Stimulated activated CD8-positive, alpha-beta memory T cell treated with anti-CD3 and anti-CD28 coated beads, Interleukin-15, amount 100 ng/mL, for 48 hours (primary cell): ENCODE results near the gene NUTM1.
A peak's percentile ranks its signal among the peaks of the same experiment; 100 is the strongest.
"Not testable (repeated sequence)": the region's sequence is repeated elsewhere in the genome, so short reads cannot be mapped to it uniquely, and the experiment has no call there.

Experiments used
- DNase-seq, 2 donors: peaks; one replicate each; pipeline ENCODE4 v3.0.0-alpha.2; 2020; ENCODE audit warnings: low read depth in 2 of 2

The NUTM1 gene

DNA sequence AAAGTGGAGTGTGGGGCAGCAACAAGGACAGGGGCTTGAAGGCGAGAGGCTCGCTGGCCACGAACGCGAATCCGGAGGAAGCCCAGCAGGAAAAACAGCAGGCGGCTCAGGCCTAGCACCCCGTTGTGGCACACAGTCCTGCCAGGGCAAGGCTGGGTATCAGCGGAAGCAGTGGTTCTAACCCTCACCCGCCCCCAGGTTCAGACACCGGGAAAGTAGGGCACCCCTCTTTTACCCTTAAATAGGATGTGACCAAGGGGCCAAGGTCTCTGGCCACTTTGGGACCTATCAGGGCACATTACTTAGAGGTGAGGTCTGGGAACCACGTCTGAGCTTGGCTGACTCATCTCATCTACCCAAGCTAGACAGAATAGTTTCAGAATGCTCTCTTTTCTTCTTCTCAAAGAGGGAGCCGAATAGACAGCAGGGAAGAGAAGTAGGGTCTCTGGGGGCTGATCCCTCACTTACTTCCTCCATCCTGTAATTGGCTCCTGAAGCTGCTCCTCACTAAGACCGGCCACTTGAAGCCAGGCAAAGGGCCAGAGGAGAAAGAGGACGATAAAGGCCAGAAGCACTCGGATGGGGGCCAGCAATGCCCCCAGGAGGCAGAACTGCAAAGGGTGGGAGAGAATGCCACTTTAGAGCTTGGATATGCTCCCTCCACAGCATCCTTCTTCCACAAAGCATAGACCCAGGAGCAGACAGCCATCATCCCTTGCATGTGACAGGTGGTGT, 22.1 kb downstream of the NUTM1 start:
- DNase-seq, result no peak

DNA sequence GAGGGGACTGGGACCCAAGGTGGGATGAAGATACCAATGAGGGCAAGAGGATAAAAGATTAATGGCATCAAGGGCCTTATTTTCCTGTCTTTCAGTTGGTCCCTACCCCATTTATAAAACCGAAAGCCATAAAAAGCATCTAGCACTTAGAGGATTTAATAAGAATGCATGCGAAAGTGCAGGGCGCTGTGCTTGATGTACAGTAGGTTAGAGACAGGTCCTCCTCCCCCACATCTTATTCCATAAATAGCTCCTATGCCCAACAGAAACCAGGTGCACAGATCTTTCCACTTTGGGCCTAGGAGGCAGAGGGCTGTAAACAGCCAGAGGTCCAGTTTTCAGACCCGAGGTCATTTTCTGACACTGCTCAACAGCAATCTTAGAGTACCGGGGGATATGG, 22.7 kb downstream of the NUTM1 start:
- no peak for DNase-seq

- peak in 1 of 2 donors; percentile 55 for DNase-seq
Observed at GRCh38 chr15:34366271-34367065, 23.4 kb downstream of the NUTM1 start.

GRCh38 chr15:34367101-34368081, 24.3 kb downstream of the NUTM1 start, which contains the start of gene LPCAT4:
Gene LPCAT4, minus strand, starts transcription at chr15:34367196. Its CDS starts 96 bp downstream, at chr15:34367100.
- peak; percentile 83 to 84 for DNase-seq

DNA sequence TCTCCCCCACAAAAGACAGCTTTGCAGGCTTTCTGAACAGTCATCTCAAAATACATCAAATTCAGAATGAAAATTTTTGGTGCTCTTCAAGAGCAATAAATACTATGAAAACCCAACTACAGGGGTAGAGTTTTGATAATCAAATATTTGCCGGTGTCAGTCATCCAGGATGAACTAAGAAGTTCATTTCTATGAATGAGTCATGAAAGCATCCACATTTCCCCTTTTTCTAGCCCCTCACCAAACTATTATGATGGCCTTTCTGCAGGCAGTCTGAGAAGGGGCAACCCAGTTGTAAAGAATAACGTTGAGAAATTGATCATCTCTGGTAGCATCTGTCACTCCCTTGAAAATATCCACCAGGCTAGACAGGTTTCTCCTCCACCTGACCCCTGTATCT, 27.0 kb downstream of the NUTM1 start:
- no peak for DNase-seq

- no peak for DNase-seq
Observed at GRCh38 chr15:34370643-34371042, 27.5 kb downstream of the NUTM1 start.

GRCh38 chr15:34373951-34374350, 30.8 kb downstream of the NUTM1 start:
- no peak for DNase-seq

- no peak for DNase-seq
Observed at GRCh38 chr15:34374816-34375215, 31.7 kb downstream of the NUTM1 start.

GRCh38 chr15:34375541-34375940, 32.4 kb downstream of the NUTM1 start:
- DNase-seq, result not testable (repeated sequence)

DNA sequence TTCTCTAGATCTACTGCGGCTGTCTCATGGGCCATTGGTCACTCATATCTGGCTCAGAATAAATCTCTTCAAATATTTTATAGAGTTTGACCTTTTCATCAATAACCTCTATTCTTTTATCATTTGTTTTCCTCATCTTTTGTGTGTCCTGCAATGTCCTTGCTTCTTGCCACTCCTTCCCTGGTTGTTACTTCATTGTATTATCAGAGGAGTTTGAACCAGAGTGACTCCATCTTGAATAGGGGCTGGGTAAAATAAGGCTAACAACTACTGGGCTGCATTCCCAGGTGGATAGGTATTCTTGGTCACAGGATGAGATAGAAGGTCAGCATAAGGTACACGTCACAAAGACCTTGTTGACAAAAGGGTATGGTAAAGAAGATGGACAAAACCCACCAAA, 33.7 kb downstream of the NUTM1 start:
- DNase-seq, result no peak

DNA sequence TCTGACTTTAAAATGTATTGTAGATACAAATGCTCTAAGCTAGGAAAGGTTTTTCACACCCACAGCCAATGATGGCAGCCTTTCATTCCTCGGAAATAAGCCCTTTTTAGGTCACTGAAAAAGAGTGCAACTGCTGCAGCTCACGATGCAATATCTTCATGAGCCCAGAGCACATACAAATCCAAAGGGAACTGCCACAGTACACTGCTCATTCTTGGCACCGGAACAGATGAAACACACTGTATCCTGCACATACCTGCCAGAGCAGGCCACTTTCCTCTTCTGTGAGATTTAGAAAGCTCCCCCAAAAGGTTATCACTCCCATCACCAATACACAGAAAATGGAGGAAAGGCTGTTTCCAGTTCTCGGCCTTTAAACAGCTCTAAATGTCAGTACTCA, 37.4 kb downstream of the NUTM1 start:
- not testable (repeated sequence) for DNase-seq

- DNase-seq, result not testable (repeated sequence)
Observed at GRCh38 chr15:34381829-34382521, 38.9 kb downstream of the NUTM1 start.

DNA sequence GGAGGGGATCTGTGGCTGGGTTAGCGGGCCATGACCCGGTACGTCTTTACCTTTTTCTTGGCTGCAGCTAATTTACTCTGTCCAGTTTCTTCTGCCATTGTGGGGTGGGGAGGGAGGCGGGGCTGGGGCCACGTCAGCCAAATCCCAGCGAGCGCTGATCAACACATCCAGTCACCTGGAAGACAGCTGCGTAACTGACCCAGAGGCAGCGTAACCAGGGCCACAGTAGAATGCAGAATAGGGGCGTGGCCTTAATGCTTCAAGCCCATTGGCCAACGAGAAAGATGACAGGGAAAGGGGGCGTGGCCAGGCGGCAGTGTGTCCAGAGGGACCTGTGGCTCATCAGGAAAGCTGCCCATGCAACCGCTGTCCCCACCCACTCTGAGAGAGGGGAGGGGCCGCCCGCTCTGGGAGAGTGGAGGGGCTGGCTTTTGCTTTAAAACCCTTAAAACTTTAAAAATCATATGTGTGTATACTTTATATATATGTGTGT, 46.5 kb downstream of the NUTM1 start:
- not testable (repeated sequence) for DNase-seq

- DNase-seq, result not testable (repeated sequence)
Observed at GRCh38 chr15:34392981-34393380, 49.9 kb downstream of the NUTM1 start.

DNA sequence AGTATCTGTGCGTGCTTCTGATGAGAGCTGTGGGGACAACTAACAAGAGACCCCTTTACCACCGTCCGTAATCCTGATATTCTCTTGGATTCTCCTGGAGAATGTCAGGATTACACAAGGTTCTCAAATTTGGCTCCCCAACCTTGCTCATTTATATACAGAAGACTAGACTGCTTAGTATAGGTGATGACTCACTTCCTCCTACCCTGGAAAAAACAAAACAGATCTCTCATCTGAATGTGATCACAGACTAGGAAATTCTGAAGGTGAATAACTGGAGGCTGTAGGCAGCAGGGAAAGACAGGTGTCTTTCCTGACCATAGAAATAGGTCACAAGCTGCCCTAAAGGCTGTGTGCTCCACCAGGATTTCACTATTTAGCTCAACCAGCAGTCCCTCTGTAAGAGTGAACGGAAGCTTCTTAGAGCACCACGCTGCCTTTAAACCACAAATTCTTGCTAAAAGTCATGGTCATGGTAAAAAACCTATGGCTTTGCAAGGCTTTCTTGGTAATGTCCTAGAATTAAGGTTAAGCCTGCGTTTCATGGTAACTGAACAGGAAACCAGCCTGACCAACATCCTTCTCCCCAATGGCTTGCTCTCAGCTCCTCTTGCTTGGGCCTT, 54.6 kb downstream of the NUTM1 start:
- peak in 1 of 2 donors; percentile 3 for DNase-seq

DNA sequence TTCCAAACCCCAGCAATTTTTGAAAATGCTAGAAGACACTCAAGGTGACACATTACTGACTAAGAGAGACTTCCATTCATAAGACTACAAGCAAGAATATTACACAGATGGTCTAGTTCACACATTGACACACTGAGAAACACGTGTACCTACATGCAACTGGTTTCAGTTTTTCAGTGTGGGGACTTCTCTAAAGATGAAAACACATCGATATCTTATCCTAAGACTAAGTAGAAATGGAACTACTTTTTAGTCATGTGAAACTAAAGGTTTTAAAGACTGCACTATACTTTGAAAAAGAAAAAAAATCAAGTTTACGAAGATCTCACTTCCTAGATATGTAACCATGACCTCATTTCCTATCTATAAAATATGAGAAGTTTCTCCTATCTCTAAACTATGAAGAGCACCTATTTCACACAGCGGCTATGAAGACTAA, 60.1 kb downstream of the NUTM1 start:
- DNase-seq, result not testable (repeated sequence)

GRCh38 chr15:34403899-34404298, 60.8 kb downstream of the NUTM1 start:
- DNase-seq, result not testable (repeated sequence)
